Ectodermal cell (in vitro differentiated cells): ENCODE data around the gene GPR25.

Experiments used
- H3K27ac ChIP-seq: 2 replicates; pipeline ENCODE4 v1.7.0; 2013; ENCODE audit warnings: mild to moderate bottlenecking, low read depth, low read length; ENCODE audit not compliant: insufficient read depth, poor library complexity, severe bottlenecking
- H3K27me3 ChIP-seq: 2 replicates; pipeline ENCODE4 v1.7.0; 2013; ENCODE audit warnings: mild to moderate bottlenecking, low read length; ENCODE audit not compliant: insufficient read depth, control insufficient read depth, poor library complexity, severe bottlenecking
- H3K36me3 ChIP-seq: one replicate; pipeline ENCODE4 v1.7.0; 2013; ENCODE audit warnings: low read length; ENCODE audit not compliant: control insufficient read depth, insufficient read depth
- H3K4me1 ChIP-seq: one replicate; pipeline ENCODE4 v1.7.0; 2013; ENCODE audit warnings: low read length; ENCODE audit not compliant: control insufficient read depth, insufficient read depth
- H3K4me3 ChIP-seq: 2 replicates; pipeline ENCODE4 v1.7.0; 2013; ENCODE audit warnings: low read depth, low read length, control low read depth; ENCODE audit not compliant: insufficient read depth
- H3K9me3 ChIP-seq: 2 replicates; pipeline ENCODE4 v1.7.0; 2013; ENCODE audit warnings: mild to moderate bottlenecking, low read length, moderate library complexity; ENCODE audit not compliant: control insufficient read depth
- WGBS, 2 experiments: methylation state at CpG; one replicate each; pipeline ENCODE4 v1.1.7; 2013; ENCODE audit warnings: missing lambda C conversion rate in 2 of 2; 5-methylcytosine and 5-hydroxymethylcytosine counted together

Gene GPR25

GRCh38 chr1:200869753-200870391 is 2.9 kb upstream of the GPR25 start:
- Histone ChIP-seq H3K4me3 (no peak overlapping the region), H3K36me3 (no peaks in the 10 kb centered on the region), H3K4me1 (peaks cover 5% of the 10 kb centered on the region), H3K27me3 (peaks cover 37% of the 10 kb centered on the region), H3K27ac (no peak overlapping the region), H3K9me3 (no peaks in the 10 kb centered on the region)
- WGBS, 2 experiments = 92 to 94% methylated on average over 9 of the region's 9 CpGs

- 67 to 70% methylated on average over 61 of the region's 61 CpGs for WGBS, 2 experiments
- Histone ChIP-seq H3K4me1 (peaks cover 6% of the 10 kb centered on the region), H3K27me3 (peaks cover 37% of the 10 kb centered on the region), H3K27ac (no peak overlapping the region), H3K4me3 (peak overlapping the region; percentile 13), H3K9me3 (no peaks in the 10 kb centered on the region), H3K36me3 (no peaks in the 10 kb centered on the region)
These were observed 412 bp downstream of the GPR25 start for GRCh38 chr1:200873116-200873670.

GRCh38 chr1:200873671-200874397 is 1.1 kb downstream of the GPR25 start:
- WGBS, 2 experiments = 63 to 64% methylated on average over 66 of the region's 66 CpGs
- no peak overlapping the region for H3K27ac ChIP-seq
- H3K27me3 ChIP-seq = peaks cover 37% of the 10 kb centered on the region
- no peaks in the 10 kb centered on the region for H3K36me3 ChIP-seq
- H3K9me3 ChIP-seq = no peaks in the 10 kb centered on the region
- H3K4me3 ChIP-seq = peak overlapping the region; percentile 13
- peaks cover 6% of the 10 kb centered on the region for H3K4me1 ChIP-seq

GRCh38 chr1:200874694-200875093 is 1.9 kb downstream of the GPR25 start:
- peaks cover 37% of the 10 kb centered on the region for H3K27me3 ChIP-seq
- no peaks in the 10 kb centered on the region for H3K9me3 ChIP-seq
- WGBS, 2 experiments = 86 to 94% methylated on average over 5 to 6 of the region's 6 CpGs

GRCh38 chr1:200875416-200875815 is 2.6 kb downstream of the GPR25 start:
- Histone ChIP-seq H3K36me3 (no peaks in the 10 kb centered on the region), H3K4me1 (peaks cover 6% of the 10 kb centered on the region), H3K27ac (no peak overlapping the region), H3K27me3 (peaks cover 37% of the 10 kb centered on the region), H3K9me3 (no peaks in the 10 kb centered on the region), H3K4me3 (no peak overlapping the region)
- WGBS, 2 experiments = 86 to 87% methylated on average over 5 of the region's 5 CpGs

More at GRCh38 chr1:200874694-200875093, 1.9 kb downstream of the GPR25 start:
- peaks cover 6% of the 10 kb centered on the region for H3K4me1 ChIP-seq
- no peak overlapping the region for H3K27ac ChIP-seq
- H3K36me3 ChIP-seq = no peaks in the 10 kb centered on the region
- no peak overlapping the region for H3K4me3 ChIP-seq

- Histone ChIP-seq H3K36me3 (no peaks in the 10 kb centered on the region), H3K27me3 (peaks cover 28% of the 10 kb centered on the region), H3K27ac (no peak overlapping the region), H3K4me1 (peaks cover 6% of the 10 kb centered on the region), H3K4me3 (no peak overlapping the region), H3K9me3 (no peaks in the 10 kb centered on the region)
- WGBS, 2 experiments = 91 to 92% methylated on average over 3 of the region's 3 CpGs
These were observed 4.2 kb downstream of the GPR25 start for GRCh38 chr1:200877010-200877409.

GRCh38 chr1:200877839-200878551 is 5.2 kb downstream of the GPR25 start:
- peaks cover 18% of the 10 kb centered on the region for H3K27me3 ChIP-seq
- peaks cover 6% of the 10 kb centered on the region for H3K4me1 ChIP-seq
- WGBS, 2 experiments = 85 to 97% methylated on average over 5 to 6 of the region's 6 CpGs
- no peak overlapping the region for H3K27ac ChIP-seq
- no peak overlapping the region for H3K4me3 ChIP-seq
- H3K9me3 ChIP-seq = no peaks in the 10 kb centered on the region
- H3K36me3 ChIP-seq = no peaks in the 10 kb centered on the region

- Histone ChIP-seq H3K9me3 (no peaks in the 10 kb centered on the region), H3K27ac (no peak overlapping the region), H3K36me3 (no peaks in the 10 kb centered on the region), H3K4me1 (peaks cover 6% of the 10 kb centered on the region), H3K4me3 (no peak overlapping the region), H3K27me3 (no peaks in the 10 kb centered on the region)
- WGBS, 2 experiments = 71 to 77% methylated on average over 3 of the region's 3 CpGs
These were observed 7.4 kb downstream of the GPR25 start for GRCh38 chr1:200880212-200880611.

- Histone ChIP-seq H3K36me3 (no peaks in the 10 kb centered on the region), H3K9me3 (no peaks in the 10 kb centered on the region), H3K27ac (no peak overlapping the region), H3K27me3 (no peaks in the 10 kb centered on the region), H3K4me3 (no peak overlapping the region), H3K4me1 (peaks cover 11% of the 10 kb centered on the region)
- whole genome bisulfite sequencing, 2 experiments = 82 to 95% methylated on average over 3 of the region's 3 CpGs
These were observed 10.3 kb downstream of the GPR25 start for GRCh38 chr1:200883118-200883517.
